GM12873 (cell line): ENCODE results near the gene ABTB2.

Experiments used
- TF ChIP-seq, protein P1 (sequence below): IDR thresholded peaks from 2 replicates; pipeline ENCODE4 v1.5.1; 2012; ENCODE audit warnings: low read depth, mild to moderate bottlenecking, moderate library complexity, low read length, control low read depth; ENCODE audit not compliant: insufficient read depth; ENCODE audit errors: missing control alignments

ABTB2 gene

DNA sequence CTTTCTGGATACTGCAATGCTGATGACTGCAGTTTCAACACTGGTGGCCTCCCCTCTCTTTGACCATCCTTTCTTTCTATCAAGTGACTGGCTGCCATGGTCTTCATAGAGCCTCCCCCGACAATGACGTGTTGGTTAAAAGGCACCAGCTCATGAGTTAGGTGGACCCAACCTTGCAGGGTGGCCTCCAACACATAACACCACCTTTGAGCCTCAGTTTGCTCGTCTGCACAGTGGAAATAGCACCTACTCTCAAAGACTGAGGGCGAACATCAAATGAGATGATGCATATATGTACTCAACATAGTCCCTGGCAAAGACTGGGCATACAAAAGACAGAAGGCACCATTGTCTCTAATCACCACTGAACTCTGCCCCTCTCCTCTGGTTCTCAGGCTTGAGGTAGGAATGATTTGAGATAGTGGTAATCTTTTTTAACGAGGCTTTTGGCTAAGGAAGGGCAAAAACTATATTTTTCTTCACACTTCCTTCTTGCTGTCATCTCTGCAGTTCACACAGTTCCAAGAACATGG lies 133.3 kb downstream of the ABTB2 start:
- TF ChIP-seq, protein P1, sequence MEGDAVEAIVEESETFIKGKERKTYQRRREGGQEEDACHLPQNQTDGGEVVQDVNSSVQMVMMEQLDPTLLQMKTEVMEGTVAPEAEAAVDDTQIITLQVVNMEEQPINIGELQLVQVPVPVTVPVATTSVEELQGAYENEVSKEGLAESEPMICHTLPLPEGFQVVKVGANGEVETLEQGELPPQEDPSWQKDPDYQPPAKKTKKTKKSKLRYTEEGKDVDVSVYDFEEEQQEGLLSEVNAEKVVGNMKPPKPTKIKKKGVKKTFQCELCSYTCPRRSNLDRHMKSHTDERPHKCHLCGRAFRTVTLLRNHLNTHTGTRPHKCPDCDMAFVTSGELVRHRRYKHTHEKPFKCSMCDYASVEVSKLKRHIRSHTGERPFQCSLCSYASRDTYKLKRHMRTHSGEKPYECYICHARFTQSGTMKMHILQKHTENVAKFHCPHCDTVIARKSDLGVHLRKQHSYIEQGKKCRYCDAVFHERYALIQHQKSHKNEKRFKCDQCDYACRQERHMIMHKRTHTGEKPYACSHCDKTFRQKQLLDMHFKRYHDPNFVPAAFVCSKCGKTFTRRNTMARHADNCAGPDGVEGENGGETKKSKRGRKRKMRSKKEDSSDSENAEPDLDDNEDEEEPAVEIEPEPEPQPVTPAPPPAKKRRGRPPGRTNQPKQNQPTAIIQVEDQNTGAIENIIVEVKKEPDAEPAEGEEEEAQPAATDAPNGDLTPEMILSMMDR = no peak

DNA sequence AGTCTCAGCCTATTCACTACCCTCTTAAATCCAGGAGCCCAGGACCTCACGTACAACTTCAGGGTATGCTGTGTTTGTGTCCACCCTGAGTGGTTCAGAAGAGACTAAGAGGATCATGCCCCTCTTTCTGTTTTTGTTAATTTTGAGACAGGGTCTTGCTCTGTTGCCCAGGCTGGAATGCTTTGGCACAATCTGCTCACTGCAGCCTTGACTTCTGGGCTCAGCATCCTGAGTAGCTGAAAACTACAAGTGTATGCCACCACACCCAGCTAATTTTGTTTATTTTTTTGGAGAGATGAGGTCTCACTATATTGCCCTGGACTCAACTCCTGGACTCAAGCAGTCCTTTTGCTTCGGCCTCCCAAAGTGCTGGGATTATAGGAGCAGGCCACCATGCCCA lies 133.9 kb downstream of the ABTB2 start:
- TF ChIP-seq, protein P1 = no peak

DNA sequence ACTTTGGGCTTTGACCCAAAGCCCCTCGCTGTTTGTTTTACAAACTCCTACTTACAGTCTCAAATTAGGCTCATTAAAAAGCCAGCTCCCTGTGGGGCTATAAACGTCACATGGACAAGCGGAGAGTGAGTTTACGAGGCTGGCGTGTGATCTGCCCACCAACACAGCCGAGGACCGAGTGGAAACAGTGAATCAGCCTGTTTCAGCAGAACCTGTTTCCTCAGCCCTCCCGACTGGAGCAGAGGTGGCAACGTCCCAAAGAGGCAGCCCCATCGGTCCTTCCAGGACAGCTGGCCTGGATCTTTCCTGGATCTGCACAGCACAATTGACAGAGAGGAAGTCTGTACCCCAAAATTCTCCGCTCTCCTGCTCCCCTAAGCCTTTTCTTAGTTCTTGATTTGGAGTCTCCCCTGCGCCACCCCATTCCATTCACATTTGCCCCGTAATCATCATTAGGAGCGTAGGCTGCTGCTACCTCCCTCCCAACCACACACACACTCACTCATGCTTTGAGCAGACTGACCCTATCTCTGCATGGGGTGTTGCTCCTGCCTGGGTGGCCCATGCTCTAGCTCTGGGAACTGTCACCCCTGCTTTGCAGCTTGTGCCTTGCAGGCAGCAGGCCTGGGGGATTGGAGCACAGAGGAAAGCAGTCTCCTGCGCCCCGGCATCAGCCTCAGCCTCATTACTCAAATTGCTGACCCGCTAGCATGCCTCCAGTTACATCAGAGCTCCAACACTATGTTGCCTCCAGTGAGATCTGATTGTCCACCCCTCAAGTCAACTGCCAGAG lies 134.6 kb downstream of the ABTB2 start:
- TF ChIP-seq, protein P1 = no peak

DNA sequence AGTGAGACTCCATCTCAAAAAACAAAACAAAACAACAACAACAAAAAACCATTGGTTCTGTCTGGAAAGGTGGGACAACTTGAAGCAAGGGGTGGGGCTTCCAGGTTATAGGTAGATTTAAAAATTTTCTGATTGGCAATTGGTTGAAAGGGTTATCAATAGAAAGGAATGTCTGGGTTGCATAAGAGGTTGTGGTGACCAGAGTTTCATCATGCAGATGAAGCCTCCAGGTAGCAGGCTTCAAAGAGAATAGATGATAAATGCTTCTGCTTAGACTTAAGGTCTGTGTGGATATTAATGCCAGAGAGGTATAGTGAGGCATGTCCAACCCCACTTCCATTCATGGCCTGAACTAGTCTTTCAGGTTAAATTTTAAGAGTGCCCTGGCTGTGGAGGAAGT lies 135.8 kb downstream of the ABTB2 start:
- TF ChIP-seq, protein P1 = no peak

DNA sequence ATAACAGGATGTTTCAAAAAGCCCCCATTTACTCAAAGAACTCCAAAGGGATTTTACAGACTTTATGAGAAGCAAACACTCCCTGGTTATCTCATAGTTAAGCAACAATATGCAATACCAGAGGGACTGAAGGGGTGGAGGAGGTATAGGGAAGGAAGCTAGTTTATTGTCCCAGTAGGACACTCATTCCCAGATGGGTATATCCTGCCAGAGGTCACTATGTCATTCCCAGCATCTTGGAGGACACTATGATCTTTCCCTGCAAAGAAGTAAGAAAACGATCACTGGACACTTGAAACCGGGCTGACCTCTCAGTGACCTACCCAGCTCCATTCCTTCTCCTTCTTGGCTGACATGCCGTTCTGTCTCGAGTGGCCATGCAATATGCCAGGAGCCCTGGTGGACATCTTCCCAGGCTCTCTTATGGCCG lies 137.9 kb downstream of the ABTB2 start:
- TF ChIP-seq, protein P1 = no peak

DNA sequence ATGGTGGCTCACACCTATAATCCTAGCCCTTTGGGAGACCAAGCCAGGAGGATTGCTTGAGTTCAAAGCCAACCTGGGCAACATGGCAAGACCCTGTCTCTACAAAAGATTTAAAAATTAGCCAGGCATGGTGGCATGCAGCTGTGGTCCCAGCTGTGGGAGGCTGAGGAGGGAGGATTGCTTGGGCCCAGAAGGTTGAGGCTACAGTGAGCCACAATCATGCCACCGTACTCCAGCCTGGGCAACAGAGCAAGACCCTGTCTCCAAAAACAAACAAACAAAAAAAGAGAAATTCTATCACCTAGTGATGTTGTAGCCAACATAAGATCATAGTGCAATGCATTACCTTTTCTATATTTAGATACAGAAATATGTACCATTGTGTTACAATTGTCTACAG lies 138.5 kb downstream of the ABTB2 start:
- TF ChIP-seq, protein P1 = no peak

DNA sequence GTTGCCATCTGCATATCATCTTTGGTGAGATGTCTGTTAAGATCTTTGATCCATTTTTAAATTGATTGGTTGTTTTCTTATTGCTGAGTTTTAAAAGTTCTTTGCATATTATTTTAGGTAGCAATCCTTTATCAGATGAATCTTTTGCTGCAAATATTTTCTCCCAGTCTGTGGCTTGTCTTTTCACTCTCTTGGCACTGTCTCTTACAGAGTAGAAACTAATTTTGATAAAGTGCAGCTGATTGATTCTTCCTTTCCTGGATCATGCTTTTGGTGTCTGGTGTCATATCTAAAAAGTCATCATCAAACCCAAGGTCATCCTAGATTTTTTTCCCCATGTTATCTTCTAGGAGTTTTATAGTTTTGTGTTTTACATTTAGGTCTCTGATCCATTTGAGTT lies 139.7 kb downstream of the ABTB2 start:
- TF ChIP-seq, protein P1 = no peak
